Keratinocyte (primary cell): ENCODE measurements around the gene ZBTB7B. TPM values are rescaled to one million over a fixed set of nuclear protein-coding genes. Genes with fewer than 3 reads are reported as not detected.
A peak's percentile ranks its signal among the peaks of the same experiment; 100 is the strongest.

Experiments
- DNase-seq: peaks from one replicate; pipeline ENCODE4 v3.0.0-alpha.2; 2011; ENCODE audit warnings: low read depth, missing footprints, low spot score
- FAIRE-seq: peaks from 2 replicates; lab custom pipeline; 2011; peaks lifted over from hg19 to GRCh38; lab: Jason Lieb, UNC
- H2AFZ ChIP-seq: 2 replicates; pipeline ENCODE4 v1.6.0; 2012; ENCODE audit warnings: low read length, control low read depth, inconsistent platforms; ENCODE audit not compliant: control insufficient read depth
- H3K27ac ChIP-seq: 2 replicates; pipeline ENCODE4 v1.5.1; 2011; ENCODE audit warnings: low read length; ENCODE audit not compliant: control insufficient read depth, insufficient read depth
- H3K27me3 ChIP-seq: 3 replicates; pipeline ENCODE4 v1.6.0; 2011; ENCODE audit warnings: low read length; ENCODE audit not compliant: control insufficient read depth, insufficient read depth; ENCODE audit errors: extremely low read depth
- H3K36me3 ChIP-seq, 2 experiments: 2 replicates in 1 of 2; 3 replicates in 1 of 2; pipeline ENCODE4 v1.5.1; 2011; ENCODE audit warnings: low read length in 2 of 2, mild to moderate bottlenecking in 1 of 2; ENCODE audit not compliant: control insufficient read depth in 2 of 2, insufficient read depth in 2 of 2; ENCODE audit errors: extremely low read depth in 1 of 2
- H3K4me1 ChIP-seq: 3 replicates; pipeline ENCODE4 v1.5.1; 2011; ENCODE audit warnings: low read length; ENCODE audit not compliant: control insufficient read depth, insufficient read depth; ENCODE audit errors: extremely low read depth
- H3K4me2 ChIP-seq: 3 replicates; pipeline ENCODE4 v1.6.0; 2011; ENCODE audit warnings: low read depth, low read length; ENCODE audit not compliant: control insufficient read depth, insufficient read depth; ENCODE audit errors: extremely low read depth
- H3K4me3 ChIP-seq, 3 experiments: fragments of 200-600 bp in 1 of 3; sonication (generic) in 1 of 3; 2 replicates in 2 of 3; 3 replicates in 1 of 3; pipeline ENCODE4 v1.5.1; 2011 to 2016; ENCODE audit warnings: low read length in 3 of 3, mild to moderate bottlenecking in 3 of 3, control low read depth in 2 of 3, inconsistent platforms in 1 of 3, low read depth in 1 of 3, mixed read lengths in 1 of 3, mixed run types in 1 of 3, moderate library complexity in 1 of 3; ENCODE audit not compliant: control insufficient read depth in 2 of 3, insufficient read depth in 2 of 3; ENCODE audit errors: extremely low read depth in 1 of 3
- H3K79me2 ChIP-seq: 2 replicates; pipeline ENCODE4 v1.6.0; 2012; ENCODE audit warnings: low read length; ENCODE audit not compliant: control insufficient read depth, insufficient read depth
- H3K9ac ChIP-seq: 3 replicates; pipeline ENCODE4 v1.6.0; 2011; ENCODE audit warnings: low read length; ENCODE audit not compliant: control insufficient read depth, insufficient read depth; ENCODE audit errors: extremely low read depth
- H3K9me1 ChIP-seq: 3 replicates; pipeline ENCODE4 v1.6.0; 2011; ENCODE audit warnings: low read length; ENCODE audit not compliant: control insufficient read depth, insufficient read depth; ENCODE audit errors: extremely low read depth
- H3K9me3 ChIP-seq: 2 replicates; pipeline ENCODE4 v1.5.1; 2012; ENCODE audit warnings: low read depth, low read length; ENCODE audit not compliant: control insufficient read depth
- H4K20me1 ChIP-seq: 3 replicates; pipeline ENCODE4 v1.6.0; 2011; ENCODE audit warnings: low read length; ENCODE audit not compliant: control insufficient read depth, insufficient read depth; ENCODE audit errors: extremely low read depth
- EZH2 ChIP-seq: IDR thresholded peaks from one replicate; pipeline ENCODE4 v1.6.1; 2012; ENCODE audit warnings: inconsistent platforms, mild to moderate bottlenecking, low read length, moderate library complexity
- dilution Hi-C: fragments of 300-500 bp; cut with MboI; formaldehyde crosslinking; loops from one replicate; pipeline ENCODE4 v1.7.0; 2020; ENCODE audit warnings: low sequenced_read_pairs; ENCODE audit not compliant: extremely low pct_ligation_motif_present
- polyA plus RNA-seq, 5 experiments: library from polyadenylated mRNA; depleted of rRNA in 3 of 5; stranded (reverse) in 3 of 5; stranded (forward) in 1 of 5; unstranded in 1 of 5; fragments of >200 nt; gene quantifications; 1 replicate in 1 of 5; 2 replicates in 3 of 5; 3 replicates in 1 of 5; pipeline versions ENCODE4 v1.2.1 to v1.2.3, GENCODE V29; 2011 to 2012; ENCODE audit warnings: missing spikeins in 2 of 5, low read depth in 1 of 5, low replicate concordance in 1 of 5
- TF ChIP-seq, protein P1 (sequence below), 3 experiments: IDR thresholded peaks in 1 of 3; conservative IDR thresholded peaks in 1 of 3; optimal IDR thresholded peaks in 1 of 3; 2 replicates in 2 of 3; 3 replicates in 1 of 3; pipeline versions ENCODE3 to v1.5.1; 2011; ENCODE audit warnings: low read length in 3 of 3, mild to moderate bottlenecking in 3 of 3, moderate library complexity in 2 of 3, control low read depth in 1 of 3, inconsistent platforms in 1 of 3; ENCODE audit not compliant: insufficient read depth in 2 of 3; ENCODE audit errors: extremely low read depth in 1 of 3

Gene ZBTB7B
- polyA plus RNA-seq, 1 donor (not counting 4 experiments of a cell fraction or from before 2014, with no cell fraction given): 20.9 TPM

DNA sequence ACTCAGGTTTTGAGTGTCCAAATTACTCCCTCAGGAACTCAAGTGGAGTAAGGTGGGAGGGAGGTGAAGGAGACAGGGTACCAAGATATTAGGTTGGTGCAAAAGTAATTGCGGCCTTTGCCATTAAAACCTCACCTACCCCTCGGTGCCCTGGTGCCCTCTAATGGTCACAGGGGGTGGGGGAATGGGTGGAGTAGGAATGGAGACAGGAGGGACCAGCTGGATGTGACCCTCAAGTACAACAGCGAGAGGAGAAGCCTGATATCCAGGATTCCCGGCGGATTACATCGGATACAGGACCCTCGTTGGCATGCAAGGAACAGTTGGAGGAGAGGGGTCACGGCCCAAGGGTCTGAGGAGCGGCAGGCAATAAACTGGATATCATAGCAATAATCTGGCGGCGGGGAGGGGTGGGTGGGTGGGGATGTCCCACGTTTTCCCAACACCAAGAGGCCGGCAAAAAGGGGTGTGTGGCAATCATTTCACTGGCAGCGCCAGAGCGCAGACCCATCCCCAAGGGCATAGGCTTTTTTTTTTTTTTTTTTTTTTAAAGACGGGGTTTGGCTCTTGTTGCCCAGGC lies 4.3 kb upstream of the ZBTB7B start:
- TF ChIP-seq EZH2: no peak
- TF ChIP-seq, protein P1, sequence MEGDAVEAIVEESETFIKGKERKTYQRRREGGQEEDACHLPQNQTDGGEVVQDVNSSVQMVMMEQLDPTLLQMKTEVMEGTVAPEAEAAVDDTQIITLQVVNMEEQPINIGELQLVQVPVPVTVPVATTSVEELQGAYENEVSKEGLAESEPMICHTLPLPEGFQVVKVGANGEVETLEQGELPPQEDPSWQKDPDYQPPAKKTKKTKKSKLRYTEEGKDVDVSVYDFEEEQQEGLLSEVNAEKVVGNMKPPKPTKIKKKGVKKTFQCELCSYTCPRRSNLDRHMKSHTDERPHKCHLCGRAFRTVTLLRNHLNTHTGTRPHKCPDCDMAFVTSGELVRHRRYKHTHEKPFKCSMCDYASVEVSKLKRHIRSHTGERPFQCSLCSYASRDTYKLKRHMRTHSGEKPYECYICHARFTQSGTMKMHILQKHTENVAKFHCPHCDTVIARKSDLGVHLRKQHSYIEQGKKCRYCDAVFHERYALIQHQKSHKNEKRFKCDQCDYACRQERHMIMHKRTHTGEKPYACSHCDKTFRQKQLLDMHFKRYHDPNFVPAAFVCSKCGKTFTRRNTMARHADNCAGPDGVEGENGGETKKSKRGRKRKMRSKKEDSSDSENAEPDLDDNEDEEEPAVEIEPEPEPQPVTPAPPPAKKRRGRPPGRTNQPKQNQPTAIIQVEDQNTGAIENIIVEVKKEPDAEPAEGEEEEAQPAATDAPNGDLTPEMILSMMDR (optimal IDR thresholded peaks at IDR 0.05 in 1 of 3, IDR thresholded peaks at IDR 0.05 in 1 of 3, conservative IDR thresholded peaks at IDR 0.05 in 1 of 3; ENCODE audit: extremely low read depth in 1 of 3, insufficient read depth in 2 of 3, low read length in 3 of 3): peak in 1 of 3 experiments; percentile 14
- Histone ChIP-seq H3K27me3 (no peaks in the 10 kb centered on the region), H4K20me1 (no peaks in the 10 kb centered on the region), H3K9me3 (no peaks in the 10 kb centered on the region), H3K4me2 (no peak overlapping the region), H3K9ac (no peak overlapping the region), H3K4me3 (no peak overlapping the region), H3K27ac (no peak overlapping the region), H3K79me2 (peaks cover 7% of the 10 kb centered on the region), H3K36me3 (no peaks in the 10 kb centered on the region), H3K4me1 (peaks cover 14% of the 10 kb centered on the region), H2AFZ (no peak overlapping the region), H3K9me1 (no peaks in the 10 kb centered on the region)
- dilution Hi-C loops: no loop called here
- FAIRE-seq: no peak
- no peak for DNase-seq

DNA sequence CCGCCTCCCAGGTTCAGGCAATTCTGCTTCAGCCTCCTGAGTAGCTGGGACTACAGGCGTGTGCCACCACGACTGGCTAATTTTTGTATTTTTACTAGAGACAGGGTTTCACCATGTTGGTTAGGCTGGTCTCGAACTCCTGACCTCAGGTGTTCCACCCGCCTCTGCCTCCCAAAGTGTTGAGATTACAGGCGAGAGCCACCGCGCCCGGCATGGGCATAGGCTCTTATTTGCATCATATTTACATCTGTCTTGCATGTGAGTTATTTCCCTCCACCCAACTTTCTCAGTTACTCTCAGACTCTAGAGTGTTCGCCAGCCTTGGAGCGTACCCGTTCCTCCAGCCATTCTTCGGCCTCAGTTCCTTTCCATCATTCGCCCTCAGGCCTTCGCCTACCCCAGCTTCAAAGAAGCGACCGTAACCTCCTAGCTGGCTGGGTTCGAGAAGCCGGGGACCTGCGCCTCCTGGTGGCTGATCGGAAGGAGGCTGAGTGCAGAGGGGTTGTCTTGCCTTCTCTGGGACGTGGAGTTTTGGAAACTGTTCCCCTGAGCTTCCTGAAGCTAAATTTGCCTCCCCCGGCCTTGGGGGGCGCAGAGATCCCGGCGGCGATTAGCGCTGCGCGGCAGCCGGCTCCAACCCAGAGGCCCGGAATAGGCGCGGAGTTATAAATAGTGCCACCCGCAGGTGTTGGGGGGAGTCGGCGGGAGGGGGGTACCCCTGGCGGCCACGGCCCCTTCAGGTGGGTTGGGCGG lies 3.6 kb upstream of the ZBTB7B start:
- DNase-seq: no peak
- Histone ChIP-seq H4K20me1 (no peaks in the 10 kb centered on the region), H3K79me2 (peaks cover 12% of the 10 kb centered on the region), H3K27me3 (no peaks in the 10 kb centered on the region), H3K9me3 (no peaks in the 10 kb centered on the region), H3K9ac (no peak overlapping the region), H3K4me3 (peak overlapping the region in 1 of 3 experiments; percentile 38), H3K27ac (no peak overlapping the region), H3K36me3 (no peaks in the 10 kb centered on the region), H3K9me1 (no peaks in the 10 kb centered on the region), H2AFZ (peak overlapping the region; percentile 46), H3K4me1 (peaks cover 14% of the 10 kb centered on the region), H3K4me2 (peak overlapping the region; percentile 58)
- FAIRE-seq: peak; percentile 20
- TF ChIP-seq, protein P1 (optimal IDR thresholded peaks at IDR 0.05 in 1 of 3, IDR thresholded peaks at IDR 0.05 in 1 of 3, conservative IDR thresholded peaks at IDR 0.05 in 1 of 3; ENCODE audit: extremely low read depth in 1 of 3, insufficient read depth in 2 of 3, low read length in 3 of 3): peak in 2 of 3 experiments; percentile 91 to 93
- no peak for TF ChIP-seq EZH2
- dilution Hi-C loops: no loop called here
